T-cell (primary cell): Measurements from ENCODE around the gene ATP5F1A. TPM values are rescaled to one million over a fixed set of nuclear protein-coding genes. Genes with fewer than 3 reads are reported as not detected.
"Not testable (repeated sequence)": the region's sequence is repeated elsewhere in the genome, so short reads cannot be mapped to it uniquely, and the experiment has no call there.

Source experiments
- ATAC-seq, 4 experiments: fragments of 200-7000 bp in 3 of 4; fragments of 150-1000 bp in 1 of 4; cut with Tn5 transposase; replicated peaks in 1 of 4; 1 replicate in 3 of 4; 2 replicates in 1 of 4; pipeline ENCODE4 v1.10.0; 2021; ENCODE audit warnings: moderate library complexity in 3 of 4, mild to moderate bottlenecking in 2 of 4, moderate number of reproducible peaks in 1 of 4
- CTCF ChIA-PET, 2 donors: fragments of 300-600 bp; sonication (Branson Sonifier 250); formaldehyde crosslinking; loops; one replicate each; lab custom pipeline; 2022; ENCODE audit warnings: antibody characterized with exemption in 2 of 2; lab: Charles Lee
- POLR2A ChIA-PET, 2 donors: fragments of 300-600 bp; sonication (Branson Sonifier 250); formaldehyde crosslinking; loops; one replicate each; lab custom pipeline; 2022; ENCODE audit warnings: antibody characterized with exemption in 2 of 2; lab: Charles Lee
- DNase-seq, 35 experiments: peaks; one replicate each; pipeline versions ENCODE4 v3.0.0 to v3.0.0-alpha.2; 2013 to 2023
- H3K27ac ChIP-seq: one replicate; pipeline ENCODE4 v1.5.1; 2013; ENCODE audit warnings: low read length
- H3K27me3 ChIP-seq, 2 experiments: replicated peaks in 1 of 2; 1 replicate in 1 of 2; 2 replicates in 1 of 2; pipeline versions ENCODE4 v1.6.1 to v1.7.0; 2013; ENCODE audit warnings: low read length in 1 of 2, mixed read lengths in 1 of 2; ENCODE audit not compliant: control insufficient read depth in 2 of 2, insufficient read depth in 2 of 2; ENCODE audit errors: extremely low read depth in 1 of 2
- H3K36me3 ChIP-seq, 2 donors: 1 replicate in 1 of 2; 2 replicates in 1 of 2; pipeline versions ENCODE4 v1.6.1 to v1.7.0; 2013; ENCODE audit warnings: low read length in 1 of 2; ENCODE audit not compliant: control insufficient read depth in 2 of 2, insufficient read depth in 1 of 2; ENCODE audit errors: extremely low read depth in 1 of 2
- H3K4me1 ChIP-seq, 2 experiments: 1 replicate in 1 of 2; 2 replicates in 1 of 2; pipeline versions ENCODE4 v1.6.1 to v1.7.0; 2013; ENCODE audit warnings: low read length in 2 of 2, mixed read lengths in 1 of 2; ENCODE audit not compliant: insufficient read depth in 2 of 2, control insufficient read depth in 1 of 2; ENCODE audit errors: extremely low read depth in 1 of 2
- H3K4me3 ChIP-seq, 2 donors: 1 replicate in 1 of 2; 2 replicates in 1 of 2; pipeline versions ENCODE4 v1.5.1 to v1.7.0; 2013; ENCODE audit warnings: mild to moderate bottlenecking in 2 of 2, low read length in 1 of 2, moderate library complexity in 1 of 2; ENCODE audit not compliant: control insufficient read depth in 1 of 2; ENCODE audit errors: extremely low read depth in 1 of 2
- H3K9me3 ChIP-seq: 2 replicates; pipeline ENCODE4 v1.7.0; 2013
- H3K27ac Mint-ChIP-seq, 2 donors: one replicate each; pipeline ENCODE4 v1.8.0; 2020 to 2021; ENCODE audit warnings: mild to moderate bottlenecking in 2 of 2, mixed read lengths in 2 of 2
- H3K27me3 Mint-ChIP-seq, 2 donors: one replicate each; pipeline ENCODE4 v1.8.0; 2021 to 2022; ENCODE audit warnings: mixed read lengths in 2 of 2
- H3K36me3 Mint-ChIP-seq: one replicate; pipeline ENCODE4 v1.8.0; 2021; ENCODE audit warnings: mixed read lengths
- H3K4me1 Mint-ChIP-seq, 3 donors: one replicate each; pipeline ENCODE4 v1.8.0; 2020 to 2022; ENCODE audit warnings: mixed read lengths in 3 of 3, mild to moderate bottlenecking in 1 of 3
- H3K4me3 Mint-ChIP-seq, 3 donors: one replicate each; pipeline ENCODE4 v1.8.0; 2020 to 2022; ENCODE audit warnings: mild to moderate bottlenecking in 3 of 3, mixed read lengths in 3 of 3, moderate library complexity in 3 of 3
- H3K9me3 Mint-ChIP-seq, 3 donors: one replicate each; pipeline ENCODE4 v1.8.0; 2020 to 2022; ENCODE audit warnings: mixed read lengths in 3 of 3
- WGBS: methylation state at CpG from one replicate; pipeline ENCODE4 v1.1.5; 2013; ENCODE audit warnings: missing lambda C conversion rate; ENCODE audit not compliant: insufficient coverage; 5-methylcytosine and 5-hydroxymethylcytosine counted together
- total RNA-seq, 35 experiments: library from RNA in 6 of 35; stranded (reverse) in 6 of 35; fragments of 120-200 nt in 1 of 35; gene quantifications; one replicate each; pipeline versions ENCODE4 v1.2.1 to v1.2.4 and lab custom pipeline; 2013 to 2026

Gene ATP5F1A
- total RNA-seq (100 to 1,000 TPM; 180 to 264 (median 238) TPM), total RNA-seq (lab: John Stamatoyannopoulos, UW) (172 to 781 (median 291) reads per million in 29 experiments)
- 354 TPM for total RNA-seq (2013)

DNA sequence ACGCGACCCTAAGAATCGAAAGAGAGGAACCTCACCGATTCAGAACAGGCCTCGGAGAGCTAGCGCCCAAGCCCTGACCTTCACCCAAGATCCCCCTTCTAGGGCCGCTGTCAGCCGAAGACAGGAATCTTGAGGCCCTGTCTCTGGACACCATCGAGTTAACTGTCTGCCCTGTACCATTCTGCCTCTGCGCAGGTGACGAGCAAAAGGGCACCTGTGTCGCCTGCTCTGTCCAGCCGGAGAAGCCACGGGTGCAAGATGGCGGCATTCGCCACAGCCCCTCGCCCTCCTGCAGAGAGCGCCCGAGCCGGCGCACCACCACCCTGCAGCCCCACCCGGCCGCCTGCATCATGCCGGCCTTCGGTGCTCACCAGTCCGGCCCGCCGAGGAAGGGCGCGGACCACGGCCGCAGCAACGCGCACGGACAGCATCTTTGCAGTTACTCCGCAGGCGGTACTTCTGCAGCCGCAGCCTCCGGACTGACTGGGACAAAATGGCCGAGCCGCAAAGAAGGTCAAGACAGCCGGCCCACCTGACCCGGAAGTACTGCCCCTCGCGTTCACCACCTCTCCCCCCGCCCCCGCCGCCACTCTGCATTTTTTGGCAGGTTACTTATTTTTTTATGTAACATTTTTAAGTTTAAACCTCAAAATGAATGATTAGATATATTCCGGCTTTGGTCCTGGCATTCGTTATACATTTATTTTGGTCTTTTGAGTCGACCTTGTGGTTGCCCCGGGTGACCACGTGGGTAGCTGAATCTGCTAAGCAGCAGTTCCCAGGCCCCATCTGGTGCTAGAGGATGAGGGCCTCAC lies at the start of gene ATP5F1A:
Gene ATP5F1A (minus strand): TSS at position 496 of the 815 bp plus-strand sequence. CDS start 65 bp downstream, at position 431.
- Histone ChIP-seq H3K4me3 (peak within 1 kb of the TSS; percentile 95 to 97), H3K9me3 (no peaks in the 10 kb centered on the region), H3K4me1 (peaks cover 7 to 34% of the 10 kb centered on the region in 2 experiments), H3K27ac (peak within 1 kb of the TSS; percentile 90), H3K36me3 (peaks cover 4 to 16% of the 10 kb centered on the region in 2 donors), H3K27me3 (no peaks in the 10 kb centered on the region)
- 0% methylated on average over 45 of the region's 53 CpGs for WGBS
- Mint-ChIP-seq H3K4me1 (peaks cover 35 to 39% (median 36%) of the 10 kb centered on the region in 3 donors), H3K27ac (peak within 1 kb of the TSS; percentile 93 to 98), H3K9me3 (no peaks in the 10 kb centered on the region), H3K36me3 (peaks cover 8% of the 10 kb centered on the region), H3K27me3 (no peaks in the 10 kb centered on the region), H3K4me3 (peak within 1 kb of the TSS; percentile 97 to 98 (median 98))
- CTCF ChIA-PET, result interaction anchor here (0.6 to 2.8 kb wide), 9 partner anchors 21 to 1338 kb away, joined by 3 to 11 read pairs (median 4); partner anchors contain the start of gene PSTPIP2 (in 1 of the 2)
- POLR2A ChIA-PET, result interaction anchor here (0.6 to 1.1 kb wide), 6 partner anchors 8 to 152 kb away, joined by 3 to 5 read pairs (median 3); a partner anchor contains a TSS
- DNase-seq (peak; percentile 66 to 91 (median 81)), ATAC-seq (peak; percentile 88 to 92 (median 90))

DNA sequence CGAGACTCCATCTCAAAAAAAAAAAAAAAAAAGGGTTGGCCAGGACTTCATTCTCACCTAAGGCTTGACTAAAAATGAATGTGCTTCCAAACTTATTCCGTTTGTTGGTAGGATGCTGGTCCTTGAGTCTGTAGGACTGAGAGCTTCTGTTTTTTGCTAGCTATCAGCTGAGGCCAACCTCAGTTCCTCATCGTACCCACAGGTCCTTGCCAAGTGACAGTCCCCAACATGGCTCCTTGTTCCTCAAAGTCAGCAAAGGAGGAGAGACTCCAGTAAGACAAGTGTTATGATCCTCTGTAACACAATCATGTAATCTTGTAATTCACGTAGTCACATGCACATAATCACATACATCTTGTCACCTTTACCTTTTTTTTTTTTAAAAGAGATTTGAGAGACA lies 43.1 kb upstream of the ATP5F1A start:
- H3K4me3 Mint-ChIP-seq, result no peak overlapping the region
- 86% methylated on average over 2 of the region's 4 CpGs for WGBS
- Histone ChIP-seq H3K27ac (no peak overlapping the region), H3K4me3 (no peak overlapping the region), H3K4me1 (no peaks in the 10 kb centered on the region), H3K27me3 (no peaks in the 10 kb centered on the region), H3K9me3 (no peaks in the 10 kb centered on the region), H3K36me3 (no peaks in the 10 kb centered on the region)
- H3K36me3 Mint-ChIP-seq, result peaks cover 12% of the 10 kb centered on the region
- ChIA-PET POLR2A (no interaction called here), CTCF (interaction anchor here in 1 of 2 donors (0.7 kb wide), 1 partner anchor 517 kb away, joined by 6 read pairs; no protein-coding TSS in a partner anchor)
- no peak for ATAC-seq
- no peak overlapping the region for H3K27ac Mint-ChIP-seq
- H3K27me3 Mint-ChIP-seq, result no peaks in the 10 kb centered on the region
- no peaks in the 10 kb centered on the region for H3K9me3 Mint-ChIP-seq
- no peaks in the 10 kb centered on the region for H3K4me1 Mint-ChIP-seq
- no peak for DNase-seq

DNA sequence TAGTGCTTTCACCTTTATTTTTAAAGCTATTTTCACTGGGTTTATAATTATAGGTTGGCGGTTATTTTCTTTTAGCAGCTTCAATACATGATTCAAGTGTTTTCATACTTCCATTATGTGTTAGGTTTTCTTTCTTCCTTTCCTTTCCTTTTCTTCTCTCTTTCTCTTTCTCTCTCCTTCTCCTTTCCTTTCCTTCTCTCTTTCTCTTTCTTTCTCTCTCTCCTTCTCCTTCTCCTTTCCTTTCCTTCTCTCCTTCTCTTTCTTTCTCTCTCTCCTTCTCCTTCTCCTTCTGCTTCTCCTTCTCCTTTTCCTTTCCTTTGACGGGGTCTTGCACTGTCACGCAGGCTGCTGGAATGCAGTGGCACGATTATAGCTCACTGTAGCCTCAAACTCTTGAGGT lies 42.1 kb upstream of the ATP5F1A start:
- Histone ChIP-seq H3K4me3 (no peak overlapping the region), H3K27me3 (no peaks in the 10 kb centered on the region), H3K36me3 (no peaks in the 10 kb centered on the region), H3K9me3 (no peaks in the 10 kb centered on the region), H3K4me1 (no peaks in the 10 kb centered on the region), H3K27ac (no peak overlapping the region)
- ChIA-PET POLR2A (no interaction called here), CTCF (interaction anchor here (0.7 to 1.0 kb wide), 2 partner anchors 8 to 537 kb away, joined by 3 to 5 read pairs; no protein-coding TSS in a partner anchor)
- Mint-ChIP-seq H3K27ac (peak overlapping the region in 1 of 2 donors; percentile 38), H3K4me1 (no peaks in the 10 kb centered on the region), H3K36me3 (peaks cover 12% of the 10 kb centered on the region), H3K4me3 (no peak overlapping the region), H3K27me3 (no peaks in the 10 kb centered on the region), H3K9me3 (no peaks in the 10 kb centered on the region)
- DNase-seq (no peak), ATAC-seq (no peak)
- 93% methylated on average over 3 of the region's 4 CpGs for WGBS

DNA sequence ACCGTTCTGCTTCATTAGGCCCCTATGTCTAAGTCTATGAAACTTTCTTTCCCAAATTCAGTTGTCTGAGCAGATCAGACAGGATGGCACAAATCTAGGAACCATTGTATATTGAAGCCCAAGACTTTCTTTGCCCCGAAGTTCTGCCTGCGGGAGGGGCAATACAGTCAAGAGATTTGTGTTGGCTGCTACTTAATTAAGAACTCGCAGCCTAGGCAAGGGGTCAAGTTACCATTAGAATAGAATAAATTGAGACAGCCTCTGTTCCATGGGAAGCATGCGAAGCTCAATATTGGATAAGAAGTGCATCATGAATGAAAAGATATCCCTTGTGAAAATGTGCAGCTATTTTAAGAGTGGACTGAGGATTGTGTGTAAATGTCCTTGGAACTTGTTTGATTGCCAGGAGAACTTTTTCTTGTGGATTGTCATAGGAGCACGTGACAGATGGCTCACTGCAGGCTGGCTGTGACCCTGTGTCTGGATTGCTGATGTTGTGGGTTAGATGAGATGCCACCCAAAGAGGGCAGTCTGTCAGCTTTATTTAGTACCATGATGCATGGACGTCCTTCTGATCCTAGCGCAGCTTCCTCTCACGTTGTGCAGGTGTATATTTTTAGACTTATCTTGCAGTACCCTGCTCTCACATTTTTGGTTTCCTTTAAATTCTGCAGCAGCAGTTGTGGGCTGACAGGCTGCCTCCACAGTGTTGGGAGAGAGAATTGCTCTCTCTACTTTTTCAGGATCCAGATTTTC lies 37.0 kb upstream of the ATP5F1A start:
- peak overlapping the region in 1 of 2 donors; percentile 59 for H3K27ac Mint-ChIP-seq
- Histone ChIP-seq H3K4me3 (no peak overlapping the region), H3K4me1 (no peaks in the 10 kb centered on the region), H3K9me3 (no peaks in the 10 kb centered on the region), H3K36me3 (peaks cover 2 to 9% of the 10 kb centered on the region in 2 donors), H3K27ac (no peak overlapping the region), H3K27me3 (no peaks in the 10 kb centered on the region)
- WGBS, result 87% methylated on average over 5 of the region's 9 CpGs
- no peak for DNase-seq
- no peak overlapping the region for H3K4me3 Mint-ChIP-seq
- H3K27me3 Mint-ChIP-seq, result no peaks in the 10 kb centered on the region
- peaks cover 8% of the 10 kb centered on the region for H3K36me3 Mint-ChIP-seq
- ChIA-PET POLR2A (no interaction called here), CTCF (interaction anchor here in 1 of 2 donors (1.2 kb wide), 1 partner anchor 31 kb away, joined by 3 read pairs; no protein-coding TSS in a partner anchor)
- no peaks in the 10 kb centered on the region for H3K4me1 Mint-ChIP-seq
- H3K9me3 Mint-ChIP-seq, result no peaks in the 10 kb centered on the region
- ATAC-seq, result no peak

DNA sequence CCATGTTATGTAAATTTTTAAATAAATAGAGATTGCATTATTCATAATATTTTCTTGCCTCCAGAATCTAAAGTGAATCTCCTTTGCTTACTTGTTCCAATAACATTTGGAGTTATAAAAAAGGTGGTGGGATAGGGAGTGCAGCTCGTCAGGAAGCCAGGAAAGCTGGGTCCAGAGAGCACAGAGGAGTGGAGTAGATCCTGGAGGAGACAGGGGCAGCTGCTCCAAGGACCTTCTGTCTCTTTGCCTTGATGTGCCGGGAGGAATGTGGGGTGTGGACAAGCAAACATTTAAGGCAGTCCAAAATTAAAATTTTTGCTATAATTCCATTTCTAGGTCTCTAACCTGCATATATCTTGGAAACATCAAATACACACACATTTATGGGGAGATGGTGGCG lies 35.4 kb upstream of the ATP5F1A start:
- Mint-ChIP-seq H3K4me1 (no peaks in the 10 kb centered on the region), H3K36me3 (peaks cover 15% of the 10 kb centered on the region), H3K9me3 (no peaks in the 10 kb centered on the region), H3K4me3 (no peak overlapping the region), H3K27ac (no peak overlapping the region), H3K27me3 (no peaks in the 10 kb centered on the region)
- Histone ChIP-seq H3K9me3 (no peaks in the 10 kb centered on the region), H3K4me3 (no peak overlapping the region), H3K36me3 (peaks cover 9 to 12% of the 10 kb centered on the region in 2 donors), H3K27ac (no peak overlapping the region), H3K27me3 (no peaks in the 10 kb centered on the region), H3K4me1 (no peaks in the 10 kb centered on the region)
- DNase-seq (no peak), ATAC-seq (no peak)
- ChIA-PET CTCF (no interaction called here), POLR2A (interaction anchor here in 1 of 2 donors (0.7 kb wide), 1 partner anchor 92 kb away, joined by 5 read pairs; no protein-coding TSS in a partner anchor)
- 78% methylated on average over 1 of the region's 3 CpGs for WGBS

DNA sequence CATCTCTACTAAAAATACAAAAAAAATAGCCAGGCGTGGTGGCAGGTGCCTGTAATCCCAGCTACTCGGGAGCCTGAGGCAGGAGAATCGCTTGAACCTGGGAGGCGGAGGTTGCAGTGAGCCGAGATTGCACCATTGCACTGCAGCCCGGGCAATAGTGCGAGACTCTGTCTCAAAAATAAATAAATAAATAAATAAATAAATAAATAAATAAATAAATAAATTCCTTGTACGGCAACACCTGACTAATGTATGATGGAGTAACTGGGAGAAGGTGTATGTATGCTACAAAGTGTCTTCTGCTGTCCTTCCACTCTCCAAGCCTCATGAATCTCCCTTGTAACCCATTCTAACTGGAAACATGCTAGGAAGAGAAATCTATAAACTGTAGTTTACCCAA lies 32.5 kb upstream of the ATP5F1A start:
- POLR2A ChIA-PET, result not testable (repeated sequence)

More for the DNA sequence above, 32.5 kb upstream of the ATP5F1A start:
- H3K36me3 Mint-ChIP-seq, result peaks cover 22% of the 10 kb centered on the region
- DNase-seq, H3K27ac ChIP-seq, H3K4me1 ChIP-seq, H3K27me3 ChIP-seq, ATAC-seq, H3K4me3 Mint-ChIP-seq, H3K9me3 ChIP-seq, H3K4me1 Mint-ChIP-seq, H3K27me3 Mint-ChIP-seq, H3K9me3 Mint-ChIP-seq, H3K27ac Mint-ChIP-seq, CTCF ChIA-PET, H3K4me3 ChIP-seq: not testable (repeated sequence)
- peaks cover 9 to 24% of the 10 kb centered on the region in 2 donors for H3K36me3 ChIP-seq
- no CpG with 5 or more reads among the region's 8 CpGs for WGBS
